Transverse colon (tissue), 4 donors: ENCODE data around the gene USP30. TPM values are rescaled to one million over a fixed set of nuclear protein-coding genes. Genes with fewer than 3 reads are reported as not detected.

ENCODE experiments used
- DNase-seq: peaks from one replicate; pipeline ENCODE4 v3.0.0-alpha.2; 2019
- H3K27ac ChIP-seq, 4 donors: fragments of 200-600 bp; sonication (generic); 2 replicates each; pipeline ENCODE4 v1.5.1; 2016 to 2018; ENCODE audit warnings: inconsistent platforms in 4 of 4
- H3K27me3 ChIP-seq: fragments of 200-600 bp; sonication (generic); 2 replicates; pipeline ENCODE4 v1.5.1; 2017; ENCODE audit warnings: inconsistent platforms
- H3K36me3 ChIP-seq, 4 donors: fragments of 200-600 bp; sonication (generic); 2 replicates each; pipeline ENCODE4 v1.5.1; 2017 to 2019; ENCODE audit warnings: inconsistent platforms in 4 of 4
- H3K4me1 ChIP-seq, 4 donors: fragments of 200-600 bp; sonication (generic); 2 replicates each; pipeline ENCODE4 v1.5.1; 2017 to 2020; ENCODE audit warnings: inconsistent platforms in 4 of 4
- H3K4me3 ChIP-seq, 4 donors: fragments of 200-600 bp; sonication (generic); 1 replicate in 1 of 4; 2 replicates in 3 of 4; pipeline versions ENCODE4 v1.5.1 to v1.6.1; 2017 to 2019; ENCODE audit warnings: inconsistent platforms in 4 of 4
- H3K9me3 ChIP-seq, 2 donors: fragments of 200-600 bp; sonication (generic); 2 replicates each; pipeline ENCODE4 v1.5.1; 2017 to 2019; ENCODE audit warnings: inconsistent platforms in 2 of 2
- EP300 ChIP-seq: sonication (generic); formaldehyde crosslinking; IDR thresholded peaks from one replicate; pipeline ENCODE4 v1.6.1; 2017; ENCODE audit warnings: antibody characterized with exemption, low read depth
- POLR2A ChIP-seq: fragments of 450-650 bp; IDR thresholded peaks from one replicate; pipeline ENCODE4 v1.6.1; 2016; ENCODE audit warnings: antibody characterized with exemption, mild to moderate bottlenecking, moderate library complexity
- POLR2AphosphoS5 ChIP-seq, 3 donors: sonication (generic); formaldehyde crosslinking; IDR thresholded peaks; one replicate each; pipeline ENCODE4 v1.6.1; 2016; ENCODE audit warnings: antibody characterized with exemption in 3 of 3
- WGBS, 2 donors: methylation state at CpG; one replicate each; pipeline ENCODE4 v1.1.5; 2018; ENCODE audit warnings: low coverage in 1 of 2; 5-methylcytosine and 5-hydroxymethylcytosine counted together
- in situ Hi-C, 4 donors: fragments of 200-750 bp; cut with MboI; loops; one replicate each; pipeline versions ENCODE4 v1.15.0 to v1.15.1; 2017; ENCODE audit warnings: low sequenced_read_pairs in 3 of 4, low pct_ligation_motif_present in 1 of 4, low pct_unique_long_range_greater_than_20kb in 1 of 4
- intact Hi-C: fragments of 100-400 bp; cut with DNase I; formaldehyde crosslinking; loops from one replicate; pipeline ENCODE4 v1.15.1; 2023; ENCODE audit warnings: low total_unique reads
- total RNA-seq, 4 donors: library from RNA; depleted of rRNA; stranded (reverse); fragments of >200 nt; gene quantifications; one replicate each; pipeline ENCODE4 v1.1.0, GENCODE V29; 2016
- TF ChIP-seq, protein P1 (sequence below), 5 experiments: fragments of 200-600 bp in 3 of 5; fragments of 450-650 bp in 2 of 5; sonication (generic) in 3 of 5; IDR thresholded peaks; 1 replicate in 2 of 5; 2 replicates in 3 of 5; pipeline ENCODE4 v1.5.1; 2016 to 2017; ENCODE audit warnings: antibody characterized with exemption in 5 of 5, inconsistent platforms in 3 of 5, mild to moderate bottlenecking in 2 of 5, moderate library complexity in 1 of 5

Gene USP30
- total RNA-seq, 4 donors from 2014 or later = 6.8 to 38.9 (median 24.9) TPM

DNA sequence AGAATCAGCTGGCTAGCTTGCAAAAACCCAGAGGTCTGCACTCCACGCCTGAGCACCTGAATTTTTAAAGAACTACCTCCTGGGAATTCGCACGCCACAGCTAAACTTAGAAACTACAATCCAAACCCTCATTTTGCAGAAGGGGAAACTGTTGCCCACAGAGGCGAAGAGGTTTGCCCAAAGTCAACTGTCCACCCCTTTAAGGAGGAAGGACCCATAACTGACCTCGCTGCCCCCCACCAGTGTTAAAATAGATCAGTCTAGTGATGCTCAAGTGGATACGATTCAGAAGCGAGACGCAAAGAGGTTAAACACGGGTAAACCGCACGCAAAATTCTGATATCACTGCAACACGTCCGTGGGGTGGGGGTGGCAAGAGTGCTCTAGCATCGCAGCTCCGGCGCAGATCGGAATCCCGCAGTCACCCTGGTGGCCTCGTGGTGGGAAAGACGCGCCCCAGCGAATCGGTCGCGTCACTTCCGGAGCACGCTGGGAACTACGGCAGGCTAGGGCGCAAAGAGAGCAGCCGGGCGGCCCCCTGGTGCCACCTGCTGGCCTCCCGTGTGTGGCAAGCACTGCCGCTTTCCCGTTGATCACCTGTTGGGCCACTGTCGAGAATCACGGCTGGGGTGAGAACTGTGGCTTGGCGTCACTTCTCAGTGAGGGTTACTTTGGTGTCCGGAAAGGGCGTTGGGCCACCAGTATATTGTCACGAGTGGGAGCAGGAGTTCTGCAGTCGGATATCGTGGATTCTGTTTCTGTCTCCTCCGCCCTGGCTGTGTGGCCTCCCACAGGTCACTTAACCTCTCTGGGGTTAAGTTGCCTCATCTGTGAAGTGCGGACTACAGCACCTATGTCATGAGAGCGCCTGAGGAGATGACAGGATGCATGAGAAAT is 40.9 kb downstream of the USP30 start, which contains the start of gene ALKBH2:
TSS of gene ALKBH2 (minus strand) at position 451 of the 897 bp plus-strand sequence. CDS start 686 bp downstream, outside the sequence.
- DNase-seq = peak; percentile 95
- H3K4me1 ChIP-seq = peaks cover 15 to 36% (median 22%) of the 10 kb centered on the region in 4 donors
- intact Hi-C loops = no loop called here
- no peaks in the 10 kb centered on the region for H3K27me3 ChIP-seq
- H3K36me3 ChIP-seq = peaks cover 0 to 12% (median 1%) of the 10 kb centered on the region in 4 donors
- peak within 1 kb of the TSS; percentile 73 to 83 (median 75) for H3K27ac ChIP-seq
- 7 to 24% methylated on average over 4 to 45 of the region's 45 CpGs for WGBS, 2 donors
- in situ Hi-C loops = loop anchor here in 2 of 4 donors (10.0 to 25.0 kb wide), 3 partner anchors 138 to 531 kb away; partner anchors contain the start of genes ISCU (in 2 of the 2) and SART3 (in 2 of the 2)
- TF ChIP-seq EP300 = peak; percentile 82
- TF ChIP-seq POLR2A = peak; percentile 25
- TF ChIP-seq, protein P1, sequence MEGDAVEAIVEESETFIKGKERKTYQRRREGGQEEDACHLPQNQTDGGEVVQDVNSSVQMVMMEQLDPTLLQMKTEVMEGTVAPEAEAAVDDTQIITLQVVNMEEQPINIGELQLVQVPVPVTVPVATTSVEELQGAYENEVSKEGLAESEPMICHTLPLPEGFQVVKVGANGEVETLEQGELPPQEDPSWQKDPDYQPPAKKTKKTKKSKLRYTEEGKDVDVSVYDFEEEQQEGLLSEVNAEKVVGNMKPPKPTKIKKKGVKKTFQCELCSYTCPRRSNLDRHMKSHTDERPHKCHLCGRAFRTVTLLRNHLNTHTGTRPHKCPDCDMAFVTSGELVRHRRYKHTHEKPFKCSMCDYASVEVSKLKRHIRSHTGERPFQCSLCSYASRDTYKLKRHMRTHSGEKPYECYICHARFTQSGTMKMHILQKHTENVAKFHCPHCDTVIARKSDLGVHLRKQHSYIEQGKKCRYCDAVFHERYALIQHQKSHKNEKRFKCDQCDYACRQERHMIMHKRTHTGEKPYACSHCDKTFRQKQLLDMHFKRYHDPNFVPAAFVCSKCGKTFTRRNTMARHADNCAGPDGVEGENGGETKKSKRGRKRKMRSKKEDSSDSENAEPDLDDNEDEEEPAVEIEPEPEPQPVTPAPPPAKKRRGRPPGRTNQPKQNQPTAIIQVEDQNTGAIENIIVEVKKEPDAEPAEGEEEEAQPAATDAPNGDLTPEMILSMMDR (IDR thresholded peaks at IDR 0.05) = peak; percentile 96 to 99 (median 98)
- peak; percentile 76 for TF ChIP-seq POLR2AphosphoS5 (IDR thresholded peaks at IDR 0.05)
- H3K4me3 ChIP-seq = peak within 1 kb of the TSS; percentile 30 to 54 (median 36)
- no peaks in the 10 kb centered on the region for H3K9me3 ChIP-seq

DNA sequence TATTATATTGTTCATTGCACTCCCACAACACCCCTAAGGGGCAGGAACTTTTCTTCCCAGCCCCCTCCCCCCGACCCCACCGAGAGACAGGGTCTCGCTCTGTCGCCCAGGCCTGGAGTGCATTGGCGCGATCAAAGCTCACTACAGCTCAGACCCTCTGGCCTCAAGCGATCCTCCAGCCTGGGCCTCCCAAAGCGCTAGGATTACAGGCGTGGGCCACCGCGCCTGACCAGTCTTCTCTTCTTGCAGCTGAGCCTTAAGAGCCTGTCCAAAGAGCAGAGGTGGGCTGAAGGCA is 44.7 kb downstream of the USP30 start:
- H3K4me3 ChIP-seq = peak overlapping the region in 3 of 4 donors; percentile 55 to 98 (median 73)
- WGBS, 2 donors = 46% methylated on average over 9 of the region's 11 CpGs; no CpG with 5 or more reads in 1 of the 2 donors
- in situ Hi-C loops (loop anchor here in 2 of 4 donors (10.0 to 25.0 kb wide), 3 partner anchors 142 to 535 kb away; partner anchors contain the start of genes ISCU (in 2 of the 2) and SART3 (in 2 of the 2)), intact Hi-C loops (no loop called here)
- H3K36me3 ChIP-seq = no peaks in the 10 kb centered on the region
- no peak overlapping the region for H3K27ac ChIP-seq
- no peak for DNase-seq
- H3K27me3 ChIP-seq = no peaks in the 10 kb centered on the region
- TF ChIP-seq POLR2A (no peak), POLR2AphosphoS5 (IDR thresholded peaks at IDR 0.05) (no peak), EP300 (no peak)
- TF ChIP-seq, protein P1 (IDR thresholded peaks at IDR 0.05) = no peak
- H3K4me1 ChIP-seq = peaks cover 23 to 45% (median 31%) of the 10 kb centered on the region in 4 donors
- H3K9me3 ChIP-seq = no peaks in the 10 kb centered on the region

DNA sequence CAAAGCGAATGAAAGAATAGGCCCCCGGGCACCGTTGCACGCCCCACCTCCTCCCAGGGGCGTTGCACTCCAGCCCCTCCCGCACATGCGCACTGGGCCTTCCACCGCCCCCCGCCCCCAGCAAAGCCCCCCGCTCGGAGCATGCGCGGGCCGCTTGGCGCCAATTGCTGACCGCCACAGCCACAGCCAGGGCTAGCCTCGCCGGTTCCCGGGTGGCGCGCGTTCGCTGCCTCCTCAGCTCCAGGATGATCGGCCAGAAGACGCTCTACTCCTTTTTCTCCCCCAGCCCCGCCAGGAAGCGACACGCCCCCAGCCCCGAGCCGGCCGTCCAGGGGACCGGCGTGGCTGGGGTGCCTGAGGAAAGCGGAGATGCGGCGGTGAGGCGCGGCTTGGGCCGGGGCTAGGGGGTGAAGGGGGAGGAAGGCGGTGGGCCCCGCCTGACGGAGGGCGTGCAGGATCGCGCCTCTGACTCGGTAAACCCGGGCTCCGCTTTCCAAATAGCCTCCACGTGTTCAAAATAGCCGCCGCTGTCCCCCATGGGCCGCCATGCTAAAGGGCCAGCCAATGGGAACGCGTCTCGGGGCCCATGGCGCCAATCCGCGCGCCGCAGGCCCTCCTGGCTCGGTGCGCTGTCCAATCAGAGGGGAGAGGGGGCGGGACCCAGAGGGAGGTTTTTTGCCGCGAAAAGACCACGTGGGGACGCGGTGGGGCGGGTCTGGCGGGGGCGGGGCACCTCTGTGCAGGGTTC is 45.2 kb downstream of the USP30 start, which contains the start of gene UNG:
TSS of gene UNG (plus strand) at position 163 of the 748 bp plus-strand sequence. CDS start at position 246, 83 bp downstream.
- peak; percentile 98 for DNase-seq
- Histone ChIP-seq H3K4me3 (peak within 1 kb of the TSS; percentile 55 to 98 (median 68)), H3K27me3 (no peaks in the 10 kb centered on the region), H3K27ac (peak within 1 kb of the TSS; percentile 92 to 96 (median 94)), H3K4me1 (peaks cover 19 to 40% (median 26%) of the 10 kb centered on the region in 4 donors), H3K9me3 (no peaks in the 10 kb centered on the region), H3K36me3 (no peaks in the 10 kb centered on the region)
- WGBS, 2 donors = 1% methylated on average over 53 of the region's 71 CpGs; no CpG with 5 or more reads in 1 of the 2 donors
- in situ Hi-C loops (loop anchor here in 2 of 4 donors (10.0 to 25.0 kb wide), 3 partner anchors 143 to 535 kb away; partner anchors contain the start of genes ISCU (in 2 of the 2) and SART3 (in 2 of the 2)), intact Hi-C loops (no loop called here)
- TF ChIP-seq EP300 (no peak), POLR2A (no peak), POLR2AphosphoS5 (IDR thresholded peaks at IDR 0.05) (no peak)
- TF ChIP-seq, protein P1 (IDR thresholded peaks at IDR 0.05) = no peak
